Activated CD4-positive, CD25-positive, alpha-beta regulatory T cell treated with anti-CD3 and anti-CD28 coated beads, Interleukin-2, amount 50 U/mL, for 72 hours (primary cell): Measurements from ENCODE around the gene ERC1.

ENCODE experiments used
- DNase-seq: peaks from one replicate; pipeline ENCODE4 v3.0.0; 2021

The ERC1 gene

GRCh38 chr12:1466481-1467154, 475.6 kb downstream of the ERC1 start:
- DNase-seq: no peak

- DNase-seq: no peak
Measured at GRCh38 chr12:1467710-1468109, 476.7 kb downstream of the ERC1 start.

- no peak for DNase-seq
Measured at GRCh38 chr12:1469070-1469469, 478.0 kb downstream of the ERC1 start.

GRCh38 chr12:1470051-1470450, 479.0 kb downstream of the ERC1 start:
- no peak for DNase-seq

DNA sequence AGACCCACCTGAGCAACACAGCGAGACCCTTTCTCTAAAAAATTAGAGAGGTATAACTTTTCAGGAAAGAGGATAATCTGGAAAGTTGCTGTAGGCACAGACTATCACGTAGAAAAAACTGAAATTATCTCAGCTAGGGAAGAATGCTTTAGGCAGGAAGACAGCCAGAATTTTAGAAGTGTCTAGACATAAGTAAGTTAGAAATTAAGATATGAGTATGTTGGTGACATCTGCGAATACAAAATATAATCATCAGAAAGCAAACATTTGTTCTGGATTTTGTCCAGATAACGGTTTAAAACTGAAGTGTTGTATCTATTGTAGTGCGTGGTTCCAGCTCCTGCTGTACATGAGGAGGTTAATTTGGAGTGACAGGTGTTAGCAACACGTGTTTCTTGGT, 480.2 kb downstream of the ERC1 start:
- no peak for DNase-seq

- no peak for DNase-seq
Measured at GRCh38 chr12:1473418-1473817, 482.4 kb downstream of the ERC1 start.

DNA sequence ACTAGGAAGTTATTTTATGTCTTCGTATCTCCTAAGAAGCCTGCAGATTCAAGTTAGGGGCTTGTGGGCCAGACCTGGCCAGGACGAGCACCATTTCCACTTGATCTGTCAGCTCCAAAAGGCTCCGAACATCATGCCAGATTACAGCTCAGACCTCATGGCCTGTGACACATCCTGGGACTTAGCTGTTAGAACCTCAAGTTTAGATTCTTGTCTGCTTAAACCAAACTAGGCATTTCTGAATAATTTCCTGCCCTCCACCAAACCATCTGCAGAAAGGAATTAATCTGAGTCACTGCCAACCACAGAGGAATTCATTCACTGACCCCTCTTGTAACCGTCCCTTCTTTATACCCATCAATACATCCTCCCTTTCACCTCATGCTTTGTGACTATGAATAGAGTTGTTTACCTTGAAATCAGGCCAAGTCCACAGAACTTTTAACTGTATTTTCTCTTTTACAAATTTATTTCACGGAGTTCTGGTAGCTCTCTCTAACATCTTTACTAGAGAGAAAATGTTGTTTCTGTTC, 483.1 kb downstream of the ERC1 start:
- no peak for DNase-seq

DNA sequence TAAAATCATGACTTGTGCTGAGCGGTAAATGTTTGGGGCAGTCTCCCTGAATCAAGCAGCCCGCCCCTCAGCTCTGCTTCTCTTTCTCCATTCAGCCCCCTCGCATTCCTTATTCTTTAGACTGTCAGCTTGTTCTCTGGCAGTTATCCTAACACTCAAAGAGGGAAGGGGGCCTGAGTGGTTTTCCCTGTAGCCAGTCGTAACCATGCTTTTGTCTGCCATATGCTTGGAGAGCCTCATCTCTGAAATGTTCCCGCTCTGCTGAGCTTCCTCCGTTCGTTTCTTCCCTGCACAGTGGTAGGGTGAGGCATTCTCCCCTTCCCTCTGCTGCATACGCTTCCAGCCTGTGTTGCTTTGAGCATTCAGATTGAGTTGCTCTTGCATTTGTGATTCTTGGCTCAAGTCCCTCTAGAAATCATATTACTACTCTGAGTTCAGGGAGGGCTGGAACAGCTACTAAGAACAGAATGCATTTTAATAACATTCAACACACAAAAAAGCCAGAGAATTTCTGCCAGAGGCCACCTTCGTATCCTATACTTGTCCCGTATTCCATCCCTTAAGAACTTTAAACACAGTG, 483.6 kb downstream of the ERC1 start:
- DNase-seq: no peak

DNA sequence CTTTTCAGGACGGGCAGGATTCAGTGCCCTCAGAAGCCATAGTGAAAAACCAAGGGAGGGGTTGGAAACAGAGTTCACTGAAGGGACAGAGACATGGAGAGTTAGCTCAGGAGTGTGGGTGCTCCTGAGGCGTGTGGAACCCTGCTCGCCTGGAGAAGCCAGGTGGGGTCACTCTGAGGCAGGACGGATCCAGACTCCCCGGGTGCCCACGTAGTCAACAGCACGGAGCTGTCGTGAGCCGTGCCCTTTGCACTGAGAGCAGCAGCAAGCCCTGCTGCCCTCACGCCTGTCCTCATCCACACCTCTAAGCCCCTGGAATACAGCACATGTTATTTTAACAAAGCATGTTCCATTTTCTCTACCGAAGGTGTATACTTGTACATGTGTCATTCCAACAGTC, 488.6 kb downstream of the ERC1 start:
- no peak for DNase-seq

- DNase-seq: no peak
Measured at GRCh38 chr12:1481326-1481725, 490.3 kb downstream of the ERC1 start.

- DNase-seq: no peak
Measured at GRCh38 chr12:1481906-1482305, 490.9 kb downstream of the ERC1 start.

GRCh38 chr12:1488908-1489381, 497.9 kb downstream of the ERC1 start:
- DNase-seq: no peak

GRCh38 chr12:1491983-1492697, 501.1 kb downstream of the ERC1 start:
- DNase-seq: no peak

GRCh38 chr12:1493781-1494565, 502.9 kb downstream of the ERC1 start:
- no peak for DNase-seq

DNA sequence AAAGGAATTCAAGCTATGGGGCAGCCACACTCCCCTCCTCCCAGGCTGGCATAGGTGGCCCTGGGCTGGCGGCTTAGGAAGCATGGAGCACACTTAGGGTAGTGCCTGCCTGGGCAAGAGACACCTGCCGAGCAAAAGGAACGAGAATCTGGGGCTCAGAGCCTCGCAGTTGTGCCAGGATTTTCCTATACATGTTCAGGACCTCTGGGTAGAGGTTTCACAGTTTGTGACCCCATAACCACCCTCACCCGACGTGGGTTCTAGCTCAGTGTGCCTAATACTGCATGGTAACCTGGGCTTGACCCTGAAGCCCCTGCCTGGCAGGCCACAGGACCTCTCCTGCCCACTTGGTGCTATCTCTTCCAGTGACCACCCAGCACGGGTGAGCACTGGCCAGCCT, 503.8 kb downstream of the ERC1 start:
- no peak for DNase-seq

- DNase-seq: no peak
Measured at GRCh38 chr12:1496162-1496900, 505.3 kb downstream of the ERC1 start.

- no peak for DNase-seq
Measured at GRCh38 chr12:1497161-1497560, 506.1 kb downstream of the ERC1 start.

DNA sequence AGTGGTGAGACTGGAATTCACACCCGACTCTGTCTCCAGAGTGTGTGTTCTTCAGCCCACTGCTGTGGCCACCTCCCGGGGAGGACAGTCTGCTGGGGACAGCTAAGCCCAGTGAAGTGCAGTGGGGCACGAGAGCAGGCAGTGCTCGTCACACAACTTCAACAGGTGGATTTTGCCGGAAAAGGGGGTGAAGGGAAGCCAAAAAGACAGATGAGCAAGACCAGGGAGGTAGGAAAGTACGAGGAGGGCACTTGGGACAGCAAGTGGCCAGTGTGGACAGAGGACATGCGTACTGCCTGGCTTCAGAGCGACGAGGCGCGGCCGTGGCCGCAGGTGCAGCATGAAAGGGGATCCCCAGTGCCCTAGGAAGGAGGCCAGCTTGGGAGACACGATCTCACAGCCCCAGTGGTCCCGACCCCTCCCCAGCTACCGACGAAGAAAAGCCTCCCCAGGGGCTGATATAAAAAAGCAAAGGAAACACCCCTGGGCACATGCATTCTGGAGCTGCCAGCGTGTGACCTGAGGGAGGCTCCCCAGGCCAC, 507.2 kb downstream of the ERC1 start:
- no peak for DNase-seq

DNA sequence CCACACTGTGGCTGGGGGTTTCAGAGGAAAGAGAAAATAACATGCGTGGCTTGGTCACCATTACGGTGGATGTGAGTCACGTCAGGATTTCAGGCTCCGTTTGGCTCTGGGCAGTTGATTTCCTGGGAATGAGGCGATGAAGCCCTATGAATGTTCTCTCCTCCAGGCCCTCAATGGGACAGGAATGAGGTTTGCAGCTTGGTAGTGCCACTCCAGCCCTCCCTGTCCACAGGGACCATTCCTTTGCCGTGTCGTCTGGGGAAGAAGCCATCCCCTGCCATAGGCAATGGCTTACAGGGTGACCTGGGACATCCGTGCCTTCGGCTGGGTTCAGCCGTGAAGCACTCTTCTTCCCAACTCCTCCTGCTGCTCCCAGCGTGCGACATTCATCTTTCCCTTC, 508.3 kb downstream of the ERC1 start:
- DNase-seq: no peak

GRCh38 chr12:1500095-1500801, 509.2 kb downstream of the ERC1 start:
- DNase-seq: no peak

GRCh38 chr12:1501001-1501400, 510.0 kb downstream of the ERC1 start:
- DNase-seq: no peak
